B cell (primary cell): Measurements from ENCODE around the gene CDX1. TPM values are rescaled to one million over a fixed set of nuclear protein-coding genes. Genes with fewer than 3 reads are reported as not detected.

Experiments used
- ATAC-seq: fragments of 200-7000 bp; cut with Tn5 transposase; one replicate; pipeline ENCODE4 v1.10.0; 2021; ENCODE audit warnings: low read depth, mild to moderate bottlenecking, moderate number of reproducible peaks, moderate library complexity
- CTCF ChIA-PET: fragments of 350-600 bp; sonication (Branson Sonifier 250); formaldehyde crosslinking; loops from one replicate; lab custom pipeline; 2021; ENCODE audit warnings: antibody characterized with exemption, inconsistent platforms; lab: Charles Lee
- POLR2A ChIA-PET: fragments of 350-600 bp; sonication (Branson Sonifier 250); formaldehyde crosslinking; loops from one replicate; lab custom pipeline; 2021; ENCODE audit warnings: antibody characterized with exemption; lab: Charles Lee
- DNase-seq: peaks from one replicate; pipeline ENCODE4 v3.0.0; 2013
- H2AFZ ChIP-seq: 2 replicates; pipeline ENCODE4 v1.6.1; 2012; ENCODE audit warnings: mild to moderate bottlenecking, low read depth, low read length; ENCODE audit not compliant: insufficient read depth, poor library complexity, severe bottlenecking
- H3K27ac ChIP-seq, 2 donors: 1 replicate in 1 of 2; 2 replicates in 1 of 2; pipeline ENCODE4 v1.5.1; 2012 to 2013; ENCODE audit warnings: low read length in 2 of 2, mild to moderate bottlenecking in 2 of 2, moderate library complexity in 1 of 2
- H3K27me3 ChIP-seq, 4 experiments: fragments of 200-600 bp in 1 of 4; sonication (generic) in 1 of 4; replicated peaks in 1 of 4; 1 replicate in 2 of 4; 2 replicates in 2 of 4; pipeline versions ENCODE4 v1.6.1 to v1.7.0; 2013 to 2016; ENCODE audit warnings: low read length in 3 of 4, mild to moderate bottlenecking in 2 of 4, mixed read lengths in 1 of 4, moderate library complexity in 1 of 4; ENCODE audit not compliant: insufficient read depth in 4 of 4, control insufficient read depth in 3 of 4; ENCODE audit errors: control extremely low read depth in 1 of 4
- H3K36me3 ChIP-seq, 2 experiments: replicated peaks in 1 of 2; 1 replicate in 1 of 2; 2 replicates in 1 of 2; pipeline versions ENCODE4 v1.6.1 to v1.7.1; 2013; ENCODE audit warnings: low read length in 1 of 2; ENCODE audit not compliant: insufficient read depth in 2 of 2, control insufficient read depth in 1 of 2; ENCODE audit errors: control extremely low read depth in 1 of 2, extremely low read depth in 1 of 2
- H3K4me1 ChIP-seq, 2 donors: fragments of 200-600 bp in 1 of 2; sonication (generic) in 1 of 2; 1 replicate in 1 of 2; 2 replicates in 1 of 2; pipeline versions ENCODE4 v1.5.1 to v1.6.1; 2013 to 2017; ENCODE audit warnings: low read length in 2 of 2; ENCODE audit not compliant: control insufficient read depth in 2 of 2, insufficient read depth in 2 of 2
- H3K4me2 ChIP-seq: replicated peaks from 2 replicates; pipeline ENCODE3; 2012; ENCODE audit warnings: mild to moderate bottlenecking, low read depth, low read length; ENCODE audit not compliant: poor library complexity, severe bottlenecking
- H3K4me3 ChIP-seq, 5 experiments: fragments of 200-600 bp in 1 of 5; sonication (generic) in 1 of 5; 1 replicate in 3 of 5; 2 replicates in 2 of 5; pipeline versions ENCODE4 v1.5.1 to v1.7.0; 2011 to 2016; ENCODE audit warnings: low read length in 4 of 5, mild to moderate bottlenecking in 4 of 5, low read depth in 2 of 5, control low read depth in 1 of 5, moderate library complexity in 1 of 5; ENCODE audit not compliant: insufficient read depth in 1 of 5; ENCODE audit errors: control extremely low read depth in 1 of 5, extremely low read depth in 1 of 5
- H3K79me2 ChIP-seq: fragments of 200-600 bp; sonication (generic); one replicate; pipeline ENCODE4 v1.6.0; 2016; ENCODE audit warnings: low read length; ENCODE audit not compliant: control insufficient read depth, insufficient read depth
- H3K9ac ChIP-seq: fragments of 200-600 bp; sonication (generic); 2 replicates; pipeline ENCODE4 v1.6.1; 2017; ENCODE audit warnings: mild to moderate bottlenecking, low read length, moderate library complexity
- H3K9me3 ChIP-seq, 3 donors: one replicate each; pipeline versions ENCODE4 v1.6.1 to v1.7.1; 2013; ENCODE audit warnings: low read length in 2 of 3; ENCODE audit not compliant: control insufficient read depth in 2 of 3, insufficient read depth in 1 of 3; ENCODE audit errors: control extremely low read depth in 1 of 3
- H4K20me1 ChIP-seq: 2 replicates; pipeline ENCODE4 v1.6.0; 2012; ENCODE audit warnings: mild to moderate bottlenecking, low read length; ENCODE audit not compliant: insufficient read depth, control insufficient read depth, poor library complexity, severe bottlenecking
- H3K27ac Mint-ChIP-seq: one replicate; pipeline ENCODE4 v1.8.0; 2021; ENCODE audit warnings: mixed read lengths
- H3K27me3 Mint-ChIP-seq: one replicate; pipeline ENCODE4 v1.8.0; 2021; ENCODE audit warnings: mixed read lengths
- H3K4me1 Mint-ChIP-seq: one replicate; pipeline ENCODE4 v1.8.0; 2021; ENCODE audit warnings: mixed read lengths
- H3K4me3 Mint-ChIP-seq: one replicate; pipeline ENCODE4 v1.8.0; 2021; ENCODE audit warnings: mixed read lengths
- H3K9me3 Mint-ChIP-seq: one replicate; pipeline ENCODE4 v1.8.0; 2022; ENCODE audit warnings: mixed read lengths; ENCODE audit not compliant: insufficient read depth
- EZH2 ChIP-seq: IDR thresholded peaks from 2 replicates; pipeline ENCODE4 v1.6.1; 2012; ENCODE audit warnings: borderline replicate concordance, low read depth, mild to moderate bottlenecking, moderate library complexity, low read length; ENCODE audit not compliant: insufficient read depth, poor library complexity, severe bottlenecking
- WGBS: methylation state at CpG from one replicate; pipeline ENCODE4 v1.1.5; 2013; ENCODE audit warnings: missing lambda C conversion rate; ENCODE audit not compliant: insufficient coverage; 5-methylcytosine and 5-hydroxymethylcytosine counted together
- intact Hi-C: fragments of 100-400 bp; cut with micrococcal nuclease; formaldehyde crosslinking; loops from one replicate; pipeline ENCODE4 v1.10.0; 2022
- polyA plus RNA-seq: library from polyadenylated mRNA; depleted of rRNA; stranded (reverse); fragments of >200 nt; gene quantifications from 2 replicates; pipeline ENCODE4 v1.2.3, GENCODE V29; 2012
- total RNA-seq, 2 donors: library from RNA; stranded (reverse); fragments of 120-200 nt in 1 of 2; gene quantifications; 1 replicate in 1 of 2; 2 replicates in 1 of 2; pipeline versions ENCODE4 v1.2.3 to v1.2.4, GENCODE V29; 2013 to 2022
- TF ChIP-seq, protein P1 (sequence below): fragments of 200-600 bp; IDR thresholded peaks from one replicate; pipeline ENCODE4 v1.8.0; 2022; ENCODE audit warnings: antibody characterized with exemption, mild to moderate bottlenecking

CDX1 gene
- total and polyA plus RNA-seq, 2 donors (not counting 1 experiment from before 2014, with no cell fraction given) = not detected

DNA sequence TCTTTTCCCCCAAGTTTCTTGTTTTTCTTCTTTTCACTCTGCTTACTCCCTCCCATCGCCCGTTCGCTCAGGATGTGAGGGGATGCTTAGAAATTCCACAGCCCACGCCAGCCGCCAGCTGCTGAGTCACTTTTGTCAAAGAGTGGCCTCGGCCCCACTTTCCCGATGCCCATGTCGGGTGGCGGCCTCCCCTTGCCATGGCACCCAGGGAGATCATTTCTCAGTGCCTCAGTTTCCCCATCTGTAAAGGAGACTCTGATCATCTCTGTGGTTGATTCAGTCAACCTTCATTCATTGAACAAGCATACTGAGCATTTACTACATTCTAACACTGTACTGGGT lies 10.6 kb upstream of the CDX1 start:
- Histone ChIP-seq H2AFZ (peak overlapping the region; percentile 94), H3K4me3 (peak overlapping the region; percentile 4 to 69 (median 53)), H3K4me2 (peak overlapping the region; percentile 92), H3K36me3 (no peaks in the 10 kb centered on the region), H3K9ac (peak overlapping the region; percentile 66), H3K9me3 (no peaks in the 10 kb centered on the region), H3K4me1 (peaks cover 21 to 28% of the 10 kb centered on the region in 2 donors), H3K27ac (peak overlapping the region in 1 of 2 donors; percentile 62), H3K79me2 (no peaks in the 10 kb centered on the region), H3K27me3 (no peaks in the 10 kb centered on the region), H4K20me1 (no peaks in the 10 kb centered on the region)
- ChIA-PET CTCF (interaction anchor here (0.7 kb wide), 1 partner anchor 194 kb away, joined by 3 read pairs; no protein-coding TSS in a partner anchor), POLR2A (no interaction called here)
- intact Hi-C loops = no loop called here
- Mint-ChIP-seq H3K4me3 (peak overlapping the region; percentile 92), H3K27me3 (no peaks in the 10 kb centered on the region), H3K27ac (peak overlapping the region; percentile 78), H3K9me3 (no peaks in the 10 kb centered on the region), H3K4me1 (peaks cover 29% of the 10 kb centered on the region)
- DNase-seq (no peak), ATAC-seq (no peak)
- 2% methylated on average over 8 of the region's 9 CpGs for WGBS
- TF ChIP-seq EZH2 = no peak
- TF ChIP-seq, protein P1, sequence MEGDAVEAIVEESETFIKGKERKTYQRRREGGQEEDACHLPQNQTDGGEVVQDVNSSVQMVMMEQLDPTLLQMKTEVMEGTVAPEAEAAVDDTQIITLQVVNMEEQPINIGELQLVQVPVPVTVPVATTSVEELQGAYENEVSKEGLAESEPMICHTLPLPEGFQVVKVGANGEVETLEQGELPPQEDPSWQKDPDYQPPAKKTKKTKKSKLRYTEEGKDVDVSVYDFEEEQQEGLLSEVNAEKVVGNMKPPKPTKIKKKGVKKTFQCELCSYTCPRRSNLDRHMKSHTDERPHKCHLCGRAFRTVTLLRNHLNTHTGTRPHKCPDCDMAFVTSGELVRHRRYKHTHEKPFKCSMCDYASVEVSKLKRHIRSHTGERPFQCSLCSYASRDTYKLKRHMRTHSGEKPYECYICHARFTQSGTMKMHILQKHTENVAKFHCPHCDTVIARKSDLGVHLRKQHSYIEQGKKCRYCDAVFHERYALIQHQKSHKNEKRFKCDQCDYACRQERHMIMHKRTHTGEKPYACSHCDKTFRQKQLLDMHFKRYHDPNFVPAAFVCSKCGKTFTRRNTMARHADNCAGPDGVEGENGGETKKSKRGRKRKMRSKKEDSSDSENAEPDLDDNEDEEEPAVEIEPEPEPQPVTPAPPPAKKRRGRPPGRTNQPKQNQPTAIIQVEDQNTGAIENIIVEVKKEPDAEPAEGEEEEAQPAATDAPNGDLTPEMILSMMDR = no peak

DNA sequence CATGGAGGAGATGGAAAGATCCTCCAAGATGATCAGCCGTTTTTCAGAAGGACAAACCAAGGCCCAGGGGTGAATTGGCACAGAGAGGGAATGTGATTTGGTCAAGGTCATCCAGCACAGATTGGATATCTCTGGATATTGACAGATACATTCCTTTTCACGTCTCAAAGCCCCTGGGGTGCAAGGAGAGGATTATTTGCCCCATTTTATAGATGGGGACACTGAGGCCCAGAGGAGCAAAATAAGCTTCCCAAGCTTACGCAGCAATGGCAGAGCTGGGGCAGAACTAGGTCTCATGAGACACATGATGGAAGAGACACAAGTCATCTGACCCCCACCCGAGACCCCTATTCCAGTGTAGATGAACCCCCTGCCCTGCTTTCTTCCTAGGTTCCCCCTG lies 10.0 kb upstream of the CDX1 start:
- Histone ChIP-seq H3K36me3 (no peaks in the 10 kb centered on the region), H3K9ac (peak overlapping the region; percentile 66), H3K4me3 (peak overlapping the region in 2 of 5 experiments; percentile 53 to 61), H3K4me2 (peak overlapping the region; percentile 92), H3K79me2 (no peaks in the 10 kb centered on the region), H2AFZ (peak overlapping the region; percentile 94), H4K20me1 (no peaks in the 10 kb centered on the region), H3K27me3 (no peaks in the 10 kb centered on the region), H3K9me3 (no peaks in the 10 kb centered on the region), H3K27ac (no peak overlapping the region), H3K4me1 (peaks cover 21 to 28% of the 10 kb centered on the region in 2 donors)
- no peaks in the 10 kb centered on the region for H3K9me3 Mint-ChIP-seq
- no peak overlapping the region for H3K27ac Mint-ChIP-seq
- ATAC-seq (no peak), DNase-seq (no peak)
- H3K27me3 Mint-ChIP-seq = no peaks in the 10 kb centered on the region
- WGBS = 88% methylated on average over 4 of the region's 4 CpGs
- CTCF ChIA-PET = no interaction called here
- TF ChIP-seq, protein P1 = no peak
- no peak for TF ChIP-seq EZH2
- intact Hi-C loops = no loop called here
- peak overlapping the region; percentile 92 for H3K4me3 Mint-ChIP-seq
- H3K4me1 Mint-ChIP-seq = peaks cover 31% of the 10 kb centered on the region
- POLR2A ChIA-PET = no interaction called here
